IMR-90 (cell line): ENCODE data around the gene ARGLU1. TPM values are rescaled to one million over a fixed set of nuclear protein-coding genes. Genes with fewer than 3 reads are reported as not detected.
A peak's percentile ranks its signal among the peaks of the same experiment; 100 is the strongest.

ENCODE experiments used
- ATAC-seq: fragments of 200-7000 bp; cut with Tn5 transposase; 2 replicates; pipeline ENCODE4 v1.9.1; 2020; ENCODE audit warnings: low read depth, mild to moderate bottlenecking, moderate library complexity
- BruUV-seq: library from RNA; stranded (reverse); fragments of 400-500 nt; replicated peaks from 2 replicates; lab custom pipeline; 2021; lab: Mats Ljungman, UMichigan
- CTCF ChIA-PET: fragments of 300-600 bp; formaldehyde crosslinking; extraction: SDS; loops from one replicate; lab custom pipeline; 2021; ENCODE audit warnings: antibody characterized with exemption; lab: Yijun Ruan, JAX
- POLR2A ChIA-PET: fragments of 300-600 bp; sonication (Branson Sonifier 250); formaldehyde crosslinking; loops from one replicate; lab custom pipeline; 2022; ENCODE audit warnings: antibody characterized with exemption; ENCODE audit not compliant: unreplicated experiment; lab: Charles Lee
- DNase-seq: peaks from one replicate; pipeline ENCODE4 v3.0.0; 2013
- H2AFZ ChIP-seq: replicated peaks from 2 replicates; pipeline ENCODE3; 2013; ENCODE audit warnings: low read length, mild to moderate bottlenecking; ENCODE audit not compliant: poor library complexity
- H2AK5ac ChIP-seq: 2 replicates; pipeline ENCODE4 v1.6.1; 2013; ENCODE audit warnings: low read depth, low read length, inconsistent platforms
- H2AK9ac ChIP-seq: replicated peaks from 2 replicates; pipeline ENCODE3; 2013; ENCODE audit warnings: mild to moderate bottlenecking, low read depth, low read length, moderate library complexity; ENCODE audit not compliant: poor library complexity
- H2BK120ac ChIP-seq: 2 replicates; pipeline ENCODE4 v1.6.1; 2013; ENCODE audit warnings: low read depth, low read length, inconsistent platforms
- H2BK15ac ChIP-seq: 3 replicates; pipeline ENCODE4 v1.6.1; 2013; ENCODE audit warnings: low read depth, low read length, inconsistent platforms
- H2BK20ac ChIP-seq: 2 replicates; pipeline ENCODE4 v1.6.1; 2013; ENCODE audit warnings: low read depth, mild to moderate bottlenecking, inconsistent platforms, low read length, moderate library complexity
- H2BK5ac ChIP-seq: 2 replicates; pipeline ENCODE4 v1.6.1; 2013; ENCODE audit warnings: mild to moderate bottlenecking, low read depth, low read length, inconsistent platforms; ENCODE audit not compliant: poor library complexity, severe bottlenecking
- H3K14ac ChIP-seq: replicated peaks from 2 replicates; pipeline ENCODE4 v1.6.1; 2013; ENCODE audit warnings: low read depth, low read length, inconsistent platforms
- H3K18ac ChIP-seq: 2 replicates; pipeline ENCODE4 v1.6.1; 2013; ENCODE audit warnings: low read depth, low read length, control low read depth
- H3K23ac ChIP-seq: 2 replicates; pipeline ENCODE4 v1.6.1; 2013; ENCODE audit warnings: low read depth, low read length, inconsistent platforms
- H3K27ac ChIP-seq: 2 replicates; pipeline ENCODE4 v1.5.1; 2013; ENCODE audit warnings: mild to moderate bottlenecking, control low read depth, low read length; ENCODE audit not compliant: insufficient read depth
- H3K27me3 ChIP-seq: 2 replicates; pipeline ENCODE4 v1.6.1; 2013; ENCODE audit warnings: low read length; ENCODE audit not compliant: control insufficient read depth, insufficient read depth
- H3K36me3 ChIP-seq: 2 replicates; pipeline ENCODE4 v1.6.1; 2013; ENCODE audit warnings: low read length, mixed read lengths; ENCODE audit not compliant: control insufficient read depth, insufficient read depth
- H3K4ac ChIP-seq: 2 replicates; pipeline ENCODE4 v1.6.1; 2013; ENCODE audit warnings: low read depth, low read length, inconsistent platforms
- H3K4me1 ChIP-seq: 2 replicates; pipeline ENCODE4 v1.6.1; 2013; ENCODE audit warnings: low read length, mixed read lengths; ENCODE audit not compliant: control insufficient read depth, insufficient read depth
- H3K4me2 ChIP-seq: 2 replicates; pipeline ENCODE4 v1.6.1; 2013; ENCODE audit warnings: low read depth, mild to moderate bottlenecking, control low read depth, low read length, moderate library complexity
- H3K4me3 ChIP-seq: 2 replicates; pipeline ENCODE4 v1.5.1; 2013; ENCODE audit warnings: low read depth, mild to moderate bottlenecking, control low read depth, low read length, moderate library complexity; ENCODE audit not compliant: insufficient read depth
- H3K56ac ChIP-seq: 2 replicates; pipeline ENCODE4 v1.6.1; 2013; ENCODE audit warnings: low read length, inconsistent platforms; ENCODE audit not compliant: insufficient read depth; ENCODE audit errors: extremely low read depth
- H3K79me1 ChIP-seq, 2 experiments: 2 replicates each; pipeline ENCODE4 v1.6.1; 2013; ENCODE audit warnings: low read length in 2 of 2, inconsistent platforms in 1 of 2, low read depth in 1 of 2
- H3K9ac ChIP-seq: 2 replicates; pipeline ENCODE4 v1.6.1; 2013; ENCODE audit warnings: low read depth, low read length, control low read depth
- H3K9me1 ChIP-seq: 2 replicates; pipeline ENCODE4 v1.6.1; 2013; ENCODE audit warnings: low read length, inconsistent platforms; ENCODE audit not compliant: insufficient read depth
- H3K9me3 ChIP-seq: 2 replicates; pipeline ENCODE4 v1.6.1; 2013; ENCODE audit warnings: low read length; ENCODE audit not compliant: control insufficient read depth, insufficient read depth
- H4K20me1 ChIP-seq: 2 replicates; pipeline ENCODE4 v1.6.1; 2013; ENCODE audit warnings: low read length, inconsistent platforms; ENCODE audit not compliant: insufficient read depth
- H4K5ac ChIP-seq: 2 replicates; pipeline ENCODE4 v1.6.1; 2013; ENCODE audit warnings: mild to moderate bottlenecking, low read depth, low read length, control low read depth
- H4K8ac ChIP-seq, 2 experiments: 2 replicates each; pipeline ENCODE4 v1.6.1; 2013; ENCODE audit warnings: low read depth in 2 of 2, low read length in 2 of 2, control low read depth in 1 of 2, inconsistent platforms in 1 of 2
- H4K91ac ChIP-seq: 2 replicates; pipeline ENCODE4 v1.6.1; 2013; ENCODE audit warnings: low read depth, low read length, inconsistent platforms; ENCODE audit not compliant: insufficient read depth
- BHLHE40 ChIP-seq: fragments of 150-350 bp; IDR thresholded peaks from 2 replicates; pipeline ENCODE4 v1.6.1; 2016; ENCODE audit warnings: mild to moderate bottlenecking, low read depth, low read length
- CEBPB ChIP-seq: IDR thresholded peaks from 2 replicates; pipeline ENCODE4 v1.6.1; 2012; ENCODE audit warnings: low read depth, low read length, improper control_type of control experiment
- CHD1 ChIP-seq: IDR thresholded peaks from 2 replicates; pipeline ENCODE4 v1.6.1; 2012; ENCODE audit warnings: low read depth, low read length, improper control_type of control experiment
- CTCF ChIP-seq: conservative IDR thresholded peaks from 2 replicates; pipeline ENCODE4 v1.5.1; 2012; ENCODE audit warnings: mild to moderate bottlenecking, low read depth, low read length, improper control_type of control experiment
- ELK1 ChIP-seq: fragments of 150-350 bp; IDR thresholded peaks from 2 replicates; pipeline ENCODE4 v1.6.1; 2016; ENCODE audit warnings: low read depth, mild to moderate bottlenecking, low read length, moderate library complexity, borderline replicate concordance
- FOS ChIP-seq: fragments of 150-350 bp; IDR thresholded peaks from 2 replicates; pipeline ENCODE4 v1.6.1; 2016; ENCODE audit warnings: low read depth, low read length
- MXI1 ChIP-seq: IDR thresholded peaks from 2 replicates; pipeline ENCODE4 v1.6.1; 2012; ENCODE audit warnings: low read depth, mild to moderate bottlenecking, low read length, moderate library complexity, borderline replicate concordance
- NFE2L2 ChIP-seq: fragments of 150-350 bp; IDR thresholded peaks from 2 replicates; pipeline ENCODE4 v1.6.1; 2016; ENCODE audit warnings: low read depth, mild to moderate bottlenecking, low read length
- POLR2A ChIP-seq: IDR thresholded peaks from 2 replicates; pipeline ENCODE4 v1.6.1; 2012; ENCODE audit warnings: mild to moderate bottlenecking, low read depth, low read length
- RCOR1 ChIP-seq: IDR thresholded peaks from 2 replicates; pipeline ENCODE4 v1.6.1; 2012; ENCODE audit warnings: mild to moderate bottlenecking, low read length, improper control_type of control experiment; ENCODE audit not compliant: insufficient replicate concordance
- RFX5 ChIP-seq: IDR thresholded peaks from 2 replicates; pipeline ENCODE4 v1.8.0; 2012; ENCODE audit warnings: low read depth, mild to moderate bottlenecking, low read length, moderate library complexity
- SMC3 ChIP-seq: fragments of 150-350 bp; IDR thresholded peaks from 2 replicates; pipeline ENCODE4 v1.6.1; 2016; ENCODE audit warnings: low read depth, mild to moderate bottlenecking, antibody characterized with exemption, low read length, moderate library complexity
- WGBS, 2 experiments: methylation state at CpG; one replicate each; pipeline versions ENCODE4 v1.1.5 to v1.1.7; 2013; ENCODE audit warnings: missing lambda C conversion rate in 2 of 2; ENCODE audit not compliant: insufficient read length in 1 of 2; ENCODE audit errors: extremely low coverage in 2 of 2; 5-methylcytosine and 5-hydroxymethylcytosine counted together
- dilution Hi-C: fragments of 300-500 bp; cut with HindIII; formaldehyde crosslinking; loops from one replicate; pipeline ENCODE4 v1.14.3; 2018; ENCODE audit warnings: low sequenced_read_pairs; ENCODE audit not compliant: unreplicated experiment
- in situ Hi-C: fragments of 300-500 bp; cut with MboI; formaldehyde crosslinking; loops from 3 replicates; pipeline ENCODE4 v1.14.3; 2019; ENCODE audit warnings: low sequenced_read_pairs, inconsistent platforms, mixed read lengths
- intact Hi-C: fragments of 100-400 bp; cut with micrococcal nuclease; formaldehyde crosslinking; loops from 2 replicates; pipeline ENCODE4 v1.10.0; 2022
- polyA plus RNA-seq, 3 experiments: library from polyadenylated mRNA; depleted of rRNA; stranded (reverse); fragments of >200 nt; gene quantifications; 2 replicates each; pipeline ENCODE4 v1.2.3, GENCODE V29; 2012; ENCODE audit warnings: low replicate concordance in 1 of 3
- total RNA-seq: library from RNA; depleted of rRNA; stranded (reverse); fragments of >200 nt; gene quantifications from 2 replicates; pipeline ENCODE4 v1.2.3, GENCODE V29; 2012

Gene ARGLU1
- total and polyA plus RNA-seq, 2 of the 4 experiments (the other 2 are of a cell fraction), result 11.1 to 51.4 TPM

GRCh38 chr13:106534639-106535551, 33.0 kb downstream of the ARGLU1 start:
- POLR2A ChIA-PET, result interaction anchor here (0.5 to 0.6 kb wide), 3 partner anchors 14 to 1293 kb away, joined by 3 to 4 read pairs (median 3); no protein-coding TSS in a partner anchor
- in situ Hi-C loops, result loop anchor here (10.0 to 25.0 kb wide), 4 partner anchors 1098 to 1960 kb away; no protein-coding TSS in a partner anchor
- TF ChIP-seq CEBPB, result no peak
- no peak for TF ChIP-seq CTCF
- no peak; the same call in 1 of the 2 replicates for TF ChIP-seq MXI1
- TF ChIP-seq FOS, result no peak
- TF ChIP-seq ELK1, result no peak
- no peak for TF ChIP-seq POLR2A
- TF ChIP-seq NFE2L2, result no peak
- TF ChIP-seq RFX5, result no peak
- no peak for TF ChIP-seq SMC3
- no peak for TF ChIP-seq BHLHE40
- TF ChIP-seq CHD1, result no peak
- no peak for TF ChIP-seq RCOR1

More at GRCh38 chr13:106534639-106535551, 33.0 kb downstream of the ARGLU1 start:
- Histone ChIP-seq H2AK5ac (no peak overlapping the region), H3K56ac (no peak overlapping the region), H3K18ac (no peak overlapping the region), H3K4ac (no peak overlapping the region), H3K9me1 (no peaks in the 10 kb centered on the region), H3K9me3 (no peaks in the 10 kb centered on the region), H3K9ac (peak overlapping the region; percentile 72), H3K4me2 (peak overlapping the region; percentile 96), H4K91ac (no peak overlapping the region), H3K14ac (no peak overlapping the region; the same call in 1 of the 2 replicates), H3K79me1 (peaks cover 12 to 19% of the 10 kb centered on the region in 2 experiments; a peak in 3 of 4 replicates), H2AK9ac (peak overlapping the region; percentile 63), H2BK15ac (no peak overlapping the region), H2BK120ac (no peak overlapping the region), H3K36me3 (no peaks in the 10 kb centered on the region), H2AFZ (peak overlapping the region; percentile 92), H3K4me1 (peaks cover 5% of the 10 kb centered on the region; the same call in 1 of the 2 replicates), H4K8ac (no peak overlapping the region), H3K27ac (no peak overlapping the region; the same call in 1 of the 2 replicates), H3K23ac (0 out of 2 replicates have a peak overlapping the region, but pooled peaks have one; percentile 93), H3K4me3 (peak overlapping the region; percentile 82), H4K20me1 (no peaks in the 10 kb centered on the region; the same call in none of the 2 replicates), H3K27me3 (no peaks in the 10 kb centered on the region), H4K5ac (no peak overlapping the region), H2BK20ac (no peak overlapping the region), H2BK5ac (no peak overlapping the region)
- intact Hi-C loops, result loop anchor here (1.0 to 10.0 kb wide), 6 partner anchors 384 to 1398 kb away; no protein-coding TSS in a partner anchor
- ATAC-seq, result peak; percentile 21
- DNase-seq, result peak; percentile 16
- no TSS peak for BruUV-seq
- dilution Hi-C loops, result no loop called here
- CTCF ChIA-PET, result interaction anchor here (0.5 to 0.9 kb wide), 4 partner anchors 7 to 1326 kb away, joined by 3 to 6 read pairs (median 3); no protein-coding TSS in a partner anchor
- WGBS, 2 experiments, result 0% methylated on average over 52 of the region's 121 CpGs; no CpG with 5 or more reads in 1 of the 2 experiments
